ENCODE measurements around the gene AUTS2.

AUTS2 gene

GRCh38 chr7:69827140-69827539 lies 228.9 kb downstream of the AUTS2 start:
- no peak for DNase-seq

GRCh38 chr7:69827558-69827957 lies 229.3 kb downstream of the AUTS2 start:
- DNase-seq, result no peak

GRCh38 chr7:69832356-69832755 lies 234.1 kb downstream of the AUTS2 start:
- no peak for DNase-seq

DNA sequence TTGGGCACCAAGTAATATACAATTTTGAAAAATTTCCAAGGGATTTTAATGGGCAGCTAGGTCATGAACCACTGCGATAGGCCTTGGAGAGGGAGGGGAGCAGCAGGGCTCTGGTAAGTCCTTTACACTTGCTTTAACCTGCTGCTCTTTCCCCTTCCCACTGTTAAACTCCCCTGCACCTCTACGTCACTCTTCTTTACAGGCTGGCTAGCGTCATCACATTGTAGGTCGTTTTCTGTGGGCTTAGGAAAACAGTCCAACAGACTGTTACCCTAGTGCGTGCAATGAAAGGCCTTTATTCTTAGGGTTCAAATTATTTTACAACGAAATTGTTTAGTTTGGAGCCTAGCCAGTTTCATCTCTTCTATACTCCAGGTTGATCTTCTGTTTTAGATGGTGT lies 235.7 kb downstream of the AUTS2 start:
- no peak for DNase-seq

GRCh38 chr7:69836702-69837101 lies 238.4 kb downstream of the AUTS2 start:
- DNase-seq, result no peak

DNA sequence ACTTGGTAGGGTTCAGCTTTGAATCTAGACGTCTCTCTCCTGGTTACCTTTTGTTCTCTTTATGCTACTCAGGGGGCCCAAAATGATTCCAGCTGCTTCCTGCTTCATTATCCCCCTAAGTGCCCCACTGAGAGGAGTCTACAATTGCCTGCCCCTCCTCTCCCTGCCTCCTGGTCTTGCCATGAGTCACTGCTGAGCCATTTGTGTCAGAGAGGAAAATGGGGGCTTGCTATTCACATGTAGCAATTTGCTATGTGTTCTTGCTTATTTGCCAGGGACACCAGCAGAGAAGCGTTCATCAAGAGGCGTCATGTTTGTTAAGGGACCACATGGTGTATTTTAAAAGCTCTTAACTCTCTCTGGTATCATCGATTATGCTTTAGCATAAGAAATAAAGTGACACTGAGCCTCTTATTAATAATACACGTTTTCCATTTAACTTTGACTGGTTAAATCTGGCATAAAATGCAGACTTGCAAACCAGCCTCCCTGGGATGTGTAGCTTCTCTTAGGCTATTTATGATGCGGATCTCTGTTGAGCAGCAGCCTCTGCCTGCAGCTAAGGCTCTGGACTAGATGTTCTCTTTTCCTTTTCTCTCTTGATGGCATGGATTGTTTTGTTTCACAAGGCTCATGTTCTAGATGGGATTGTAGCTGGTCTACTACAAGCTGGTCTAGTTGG lies 239.3 kb downstream of the AUTS2 start:
- no peak for DNase-seq

DNA sequence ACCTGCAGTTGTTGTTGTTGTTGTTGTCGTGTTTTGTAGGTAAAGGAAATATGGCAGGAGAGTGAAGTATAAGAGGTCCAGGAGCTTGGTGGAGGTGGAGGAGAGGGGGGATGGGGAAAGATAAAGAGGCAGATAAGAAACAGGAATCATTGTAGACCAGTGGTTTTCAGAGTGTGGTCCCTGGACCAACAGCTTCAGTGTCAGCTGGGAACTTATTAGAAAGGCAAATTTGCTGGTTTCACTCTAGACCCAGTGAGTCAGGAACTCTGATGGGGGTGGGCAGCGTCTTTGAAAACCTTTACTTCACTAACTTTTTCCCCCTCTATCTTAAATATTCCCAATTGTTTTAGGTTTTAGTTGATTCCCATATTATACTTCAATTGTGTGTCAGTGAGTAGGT lies 241.5 kb downstream of the AUTS2 start:
- no peak for DNase-seq

- DNase-seq, result no peak
These were observed 242.0 kb downstream of the AUTS2 start for GRCh38 chr7:69840248-69840647.

DNA sequence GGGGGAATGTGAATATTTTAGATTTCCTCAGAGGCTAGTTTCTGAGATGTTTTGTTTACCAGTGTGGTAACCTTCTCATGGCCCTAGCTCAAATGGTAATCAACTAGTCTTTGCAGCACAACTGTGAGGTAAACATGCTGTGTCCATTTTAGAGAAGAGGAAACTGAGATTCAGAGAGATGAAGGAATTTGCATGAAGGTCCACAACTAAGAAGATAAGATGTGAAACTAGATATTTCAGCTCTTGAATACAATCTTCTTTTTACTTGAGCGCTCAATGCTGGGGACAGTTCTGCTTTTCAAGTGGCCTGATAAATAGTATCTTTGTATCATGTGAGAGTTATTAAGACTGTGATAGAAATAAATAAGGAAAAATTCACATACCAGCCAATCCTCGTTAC lies 245.4 kb downstream of the AUTS2 start:
- DNase-seq, result no peak

GRCh38 chr7:69844264-69844868 lies 246.1 kb downstream of the AUTS2 start:
- no peak for DNase-seq

- no peak for DNase-seq
These were observed 247.6 kb downstream of the AUTS2 start for GRCh38 chr7:69845721-69846495.

GRCh38 chr7:69847921-69848612 lies 249.8 kb downstream of the AUTS2 start:
- DNase-seq, result no peak

DNA sequence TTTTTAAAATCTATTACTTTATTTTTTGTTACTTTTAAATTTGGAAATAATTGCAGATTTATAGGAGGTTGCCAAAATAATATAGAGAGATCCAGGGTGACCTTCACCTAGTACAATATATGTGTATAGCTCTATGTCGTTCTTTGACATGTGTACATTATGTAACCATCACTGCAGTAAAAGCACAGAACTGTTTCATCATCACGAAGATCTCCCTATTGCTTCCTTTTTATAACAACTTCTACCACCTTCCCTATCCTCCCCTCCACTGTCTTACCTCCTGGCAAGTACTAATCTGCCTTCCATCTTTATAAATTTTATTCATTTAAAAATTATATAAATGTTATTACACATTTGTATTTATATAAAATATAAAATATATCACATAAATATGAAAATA lies 251.0 kb downstream of the AUTS2 start:
- no peak for DNase-seq

DNA sequence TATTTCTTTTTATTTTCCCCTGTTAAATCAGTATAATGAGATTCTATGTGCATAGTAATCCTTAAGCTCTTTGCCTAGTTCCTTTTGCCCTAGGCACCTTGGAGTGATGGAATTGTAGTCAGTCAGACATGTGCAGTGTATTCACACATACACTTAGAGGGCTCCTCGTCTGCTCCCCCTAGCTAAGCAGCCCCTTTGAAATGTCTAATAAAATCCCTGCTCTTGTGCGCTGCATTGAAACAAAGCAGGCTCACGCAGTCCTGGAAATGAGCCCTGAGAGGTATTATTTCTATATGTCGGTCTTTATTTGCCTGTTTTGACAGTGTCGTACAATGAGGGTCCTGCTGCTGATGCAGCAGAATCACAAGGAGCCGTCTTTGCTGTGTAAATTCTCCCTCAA lies 258.7 kb downstream of the AUTS2 start:
- no peak for DNase-seq

GRCh38 chr7:69858471-69858870 lies 260.2 kb downstream of the AUTS2 start:
- DNase-seq, result no peak

- DNase-seq, result no peak
These were observed 261.1 kb downstream of the AUTS2 start for GRCh38 chr7:69859342-69859741.

DNA sequence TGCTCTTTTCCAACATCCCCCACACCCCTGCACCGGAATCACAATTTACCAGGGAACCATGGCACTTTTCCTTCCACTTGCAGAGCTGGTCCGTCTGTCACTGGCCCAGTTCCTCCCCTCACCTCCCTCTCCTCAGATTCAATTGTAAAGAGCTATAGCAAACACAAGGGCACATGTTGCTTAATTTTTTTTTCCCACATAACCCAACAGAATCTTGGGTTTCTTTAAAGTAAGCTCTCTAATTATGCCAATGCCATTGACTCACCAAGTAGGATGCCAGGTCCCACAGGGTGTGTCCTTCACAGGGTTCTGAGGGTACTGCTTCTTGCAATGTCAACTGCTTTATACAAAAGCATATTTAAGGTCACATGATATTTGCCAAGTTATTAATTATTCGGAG lies 262.2 kb downstream of the AUTS2 start:
- DNase-seq, result no peak

DNA sequence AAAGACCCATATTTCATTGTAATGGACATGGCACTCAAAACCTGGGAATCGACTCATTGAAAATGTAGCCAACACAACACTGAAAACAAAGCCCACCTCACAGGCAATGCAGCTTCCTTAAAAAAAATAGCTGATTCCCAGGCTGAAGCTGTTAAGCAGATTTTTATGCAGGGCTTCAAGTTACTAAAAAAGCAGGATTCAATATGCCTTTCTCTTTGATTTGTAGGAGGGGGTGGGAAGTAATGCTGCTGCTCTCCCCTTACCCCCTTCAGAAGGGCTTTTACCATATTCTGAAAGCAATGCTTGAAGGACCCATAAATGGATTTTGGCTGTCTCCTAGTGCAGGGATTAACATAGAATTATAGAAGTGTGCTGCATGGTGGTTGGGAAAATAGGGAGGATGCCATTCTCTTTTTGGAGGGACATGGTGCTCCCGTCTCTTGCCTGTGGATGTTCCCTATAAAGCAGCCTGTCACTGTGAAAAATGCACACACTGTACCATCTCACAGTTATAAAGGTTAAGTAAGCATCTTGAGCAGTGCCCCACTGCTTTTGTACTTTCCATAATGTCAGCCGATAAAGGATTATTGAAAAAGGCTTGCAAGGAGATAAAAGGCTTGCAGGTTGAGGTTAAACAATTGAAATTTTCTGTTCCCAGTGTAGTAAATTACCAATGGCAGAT lies 262.8 kb downstream of the AUTS2 start:
- no peak for DNase-seq

- DNase-seq, result no peak
These were observed 264.3 kb downstream of the AUTS2 start for GRCh38 chr7:69862413-69863064.

GRCh38 chr7:69864274-69864673 lies 266.0 kb downstream of the AUTS2 start:
- no peak for DNase-seq

GRCh38 chr7:69864822-69865221 lies 266.5 kb downstream of the AUTS2 start:
- no peak for DNase-seq

GRCh38 chr7:69868921-69869320 lies 270.6 kb downstream of the AUTS2 start:
- DNase-seq, result no peak
